SU-DHL-6 (cell line): ENCODE measurements around the gene MAN1B1.
A peak's percentile ranks its signal among the peaks of the same experiment; 100 is the strongest.

ENCODE experiments used
- H2AFZ ChIP-seq: fragments of 200-600 bp; sonication (generic); 2 replicates; pipeline ENCODE4 v1.6.1; 2014; ENCODE audit warnings: low read depth, mild to moderate bottlenecking, moderate library complexity, mixed read lengths, antibody characterized with exemption, low read length; ENCODE audit not compliant: severe bottlenecking
- H3F3A ChIP-seq: fragments of 200-600 bp; shearing (Covaris generic); 2 replicates; pipeline ENCODE4 v1.6.0; 2016; ENCODE audit warnings: antibody characterized with exemption, mild to moderate bottlenecking; ENCODE audit not compliant: insufficient read depth
- H3K27ac ChIP-seq: fragments of 200-600 bp; sonication (generic); 2 replicates; pipeline ENCODE4 v1.5.1; 2016; ENCODE audit warnings: low read depth, mild to moderate bottlenecking, low read length, moderate library complexity, mixed read lengths
- H3K27me3 ChIP-seq: fragments of 200-600 bp; sonication (generic), shearing (Covaris generic); 2 replicates; pipeline ENCODE4 v1.6.0; 2014; ENCODE audit warnings: mild to moderate bottlenecking, low read length
- H3K36me3 ChIP-seq: fragments of 200-600 bp; sonication (generic); 2 replicates; pipeline ENCODE4 v1.6.1; 2014; ENCODE audit warnings: mild to moderate bottlenecking, low read length, mixed read lengths
- H3K4me2 ChIP-seq: fragments of 300-600, 200-600 bp; shearing (Covaris generic), sonication (generic); 2 replicates; pipeline ENCODE4 v1.6.0; 2014; ENCODE audit warnings: low read length, low read depth, mild to moderate bottlenecking; ENCODE audit not compliant: poor library complexity, severe bottlenecking
- H3K4me3 ChIP-seq: fragments of 200-600 bp; sonication (generic); 2 replicates; pipeline ENCODE4 v1.5.1; 2014; ENCODE audit warnings: antibody characterized with exemption, low read length, mild to moderate bottlenecking, mixed read lengths; ENCODE audit not compliant: insufficient read depth, poor library complexity, severe bottlenecking
- H3K79me2 ChIP-seq: fragments of 200-600 bp; sonication (generic); 2 replicates; pipeline ENCODE4 v1.6.1; 2014; ENCODE audit warnings: mild to moderate bottlenecking, low read length, moderate library complexity; ENCODE audit not compliant: insufficient read depth
- H3K9ac ChIP-seq: fragments of 200-600 bp; sonication (generic); 2 replicates; pipeline ENCODE4 v1.7.0; 2014; ENCODE audit warnings: mild to moderate bottlenecking, low read length
- H3K9me2 ChIP-seq: fragments of 200-600 bp; sonication (generic); replicated peaks from 2 replicates; pipeline ENCODE4 v1.6.1; 2014; ENCODE audit warnings: low read length; ENCODE audit not compliant: insufficient read depth
- H3K9me3 ChIP-seq: fragments of 200-600 bp; sonication (generic); 2 replicates; pipeline ENCODE4 v1.6.1; 2014; ENCODE audit warnings: low read length, mixed read lengths; ENCODE audit not compliant: insufficient read depth
- H4K20me1 ChIP-seq: fragments of 200-600 bp; sonication (generic); 2 replicates; pipeline ENCODE4 v1.6.1; 2014; ENCODE audit warnings: low read depth, mild to moderate bottlenecking, antibody characterized with exemption, low read length, moderate library complexity, mixed read lengths
- CTCF ChIP-seq: fragments of 200-600 bp; sonication (generic); IDR thresholded peaks from one replicate; pipeline ENCODE4 v1.5.1; 2017; ENCODE audit warnings: antibody characterized with exemption, mild to moderate bottlenecking, low read length, moderate library complexity; ENCODE audit not compliant: insufficient read depth, poor library complexity, severe bottlenecking
- EZH2phosphoT487 ChIP-seq: fragments of 200-600 bp; sonication (generic), shearing (Covaris generic); conservative IDR thresholded peaks from 2 replicates; pipeline ENCODE4 v1.6.1; 2018; ENCODE audit warnings: mild to moderate bottlenecking, antibody characterized with exemption, low read length, moderate library complexity, mixed read lengths

Gene MAN1B1

DNA sequence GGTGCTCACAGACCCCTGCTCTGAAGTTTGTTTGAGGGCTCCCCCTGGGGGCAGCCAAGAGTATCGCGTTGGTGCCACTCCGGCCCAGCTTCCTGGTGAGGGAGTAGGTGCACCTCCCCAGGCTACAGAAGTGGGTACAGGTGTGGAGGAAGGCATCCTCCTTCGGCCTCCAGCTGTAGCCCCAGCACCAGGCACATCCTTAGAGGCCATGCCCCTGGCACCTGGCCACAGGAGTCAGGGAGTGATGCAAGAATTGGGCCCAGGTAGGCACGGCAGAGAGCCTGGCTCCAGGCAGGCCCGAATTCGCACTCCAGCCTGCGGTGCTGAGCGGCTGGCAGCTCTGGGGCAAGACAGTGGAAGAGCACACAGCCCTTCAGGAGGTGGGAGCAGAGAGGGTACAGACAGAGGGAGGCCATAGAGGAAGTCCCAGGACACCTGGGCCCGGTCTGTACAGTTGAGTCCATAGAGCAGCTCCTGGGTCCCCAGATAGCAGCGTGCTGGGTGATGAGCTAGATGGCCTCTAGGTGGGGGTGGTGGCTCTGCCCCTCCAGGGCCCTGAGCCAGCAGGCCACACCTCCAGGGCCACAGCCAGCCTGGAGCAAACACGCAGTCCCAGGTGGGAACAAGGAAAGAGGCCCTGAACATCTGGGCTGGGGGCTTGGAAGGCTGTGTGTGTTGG lies 18.8 kb upstream of the MAN1B1 start:
- H3K4me2 ChIP-seq, result peak overlapping the region; percentile 79
- H3K9me3 ChIP-seq, result no peaks in the 10 kb centered on the region
- peaks cover 13% of the 10 kb centered on the region for H3F3A ChIP-seq
- H3K27ac ChIP-seq, result peak overlapping the region; percentile 70
- no peak overlapping the region for H3K4me3 ChIP-seq
- H2AFZ ChIP-seq, result no peak overlapping the region
- no peaks in the 10 kb centered on the region for H3K36me3 ChIP-seq
- TF ChIP-seq EZH2phosphoT487 (no peak), CTCF (peak; percentile 52)
- H3K9me2 ChIP-seq, result no peaks in the 10 kb centered on the region
- peak overlapping the region; percentile 80; the same call in 1 of the 2 replicates for H3K9ac ChIP-seq
- no peaks in the 10 kb centered on the region for H4K20me1 ChIP-seq
- peaks cover 12% of the 10 kb centered on the region for H3K79me2 ChIP-seq
- no peaks in the 10 kb centered on the region for H3K27me3 ChIP-seq

DNA sequence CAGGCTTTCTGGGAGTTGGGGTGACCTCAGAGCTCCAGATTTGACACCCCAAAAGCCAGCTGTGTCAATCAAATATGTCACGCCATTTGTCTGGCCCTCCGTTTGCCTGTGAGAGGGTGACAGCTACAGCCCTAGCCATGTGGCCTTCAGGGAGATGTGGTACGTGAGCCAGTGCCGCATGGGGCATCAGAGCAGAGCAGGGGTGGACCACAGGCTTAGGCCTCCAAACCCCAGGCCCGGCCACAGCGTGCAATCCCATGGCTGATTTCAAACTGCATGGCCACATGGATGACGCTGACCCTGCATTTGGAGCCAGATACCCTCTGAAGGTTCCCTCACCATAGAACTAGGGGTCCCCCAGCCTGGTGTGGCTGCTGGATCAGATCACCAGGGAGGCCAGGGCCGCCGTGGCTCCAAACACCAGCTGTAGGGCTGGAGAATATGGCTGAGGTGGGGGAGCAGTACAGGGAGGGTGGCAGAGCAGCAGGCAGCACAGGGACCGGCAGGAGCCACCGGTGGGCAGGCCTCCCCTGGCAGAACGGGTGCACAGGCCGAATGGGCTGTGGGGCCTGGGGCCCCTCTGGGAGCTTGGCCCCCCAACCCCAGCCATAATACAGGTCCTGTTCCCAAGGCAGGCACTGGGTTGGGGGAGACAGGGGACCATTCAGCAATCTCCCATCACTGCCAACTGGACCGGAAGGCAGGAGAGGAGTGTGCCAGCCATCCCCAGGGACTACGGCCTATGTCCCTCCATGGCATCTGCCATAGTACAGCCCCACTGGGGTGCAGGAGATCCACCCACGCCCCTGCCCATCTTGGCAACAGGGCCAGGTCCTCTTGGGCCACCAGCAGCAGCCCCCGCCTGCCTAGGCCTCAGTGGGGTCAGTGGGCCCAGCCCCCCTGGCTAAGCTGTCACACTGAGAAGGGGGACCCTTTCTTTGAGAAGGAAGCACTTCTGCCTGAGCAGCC lies 18.0 kb upstream of the MAN1B1 start:
- H3K4me2 ChIP-seq, result peak overlapping the region; percentile 79
- no peak overlapping the region for H2AFZ ChIP-seq
- H3K9me2 ChIP-seq, result no peaks in the 10 kb centered on the region
- peak overlapping the region; percentile 70 for H3K27ac ChIP-seq
- TF ChIP-seq CTCF (no peak), EZH2phosphoT487 (no peak)
- H3K9me3 ChIP-seq, result no peaks in the 10 kb centered on the region
- H3K27me3 ChIP-seq, result no peaks in the 10 kb centered on the region
- peak overlapping the region; percentile 80 for H3K9ac ChIP-seq
- peaks cover 13% of the 10 kb centered on the region for H3F3A ChIP-seq
- no peaks in the 10 kb centered on the region for H4K20me1 ChIP-seq
- no peaks in the 10 kb centered on the region for H3K36me3 ChIP-seq
- H3K79me2 ChIP-seq, result peaks cover 12% of the 10 kb centered on the region
- peak overlapping the region; percentile 83 for H3K4me3 ChIP-seq

GRCh38 chr9:137069508-137070091 lies 17.2 kb upstream of the MAN1B1 start:
- Histone ChIP-seq H3K4me3 (peak overlapping the region; percentile 83), H3K27me3 (no peaks in the 10 kb centered on the region), H3K9me2 (no peaks in the 10 kb centered on the region), H3K4me2 (peak overlapping the region; percentile 79), H3K9ac (peak overlapping the region; percentile 80), H2AFZ (no peak overlapping the region), H3K9me3 (no peaks in the 10 kb centered on the region), H4K20me1 (no peaks in the 10 kb centered on the region), H3F3A (peaks cover 13% of the 10 kb centered on the region), H3K79me2 (peaks cover 12% of the 10 kb centered on the region), H3K36me3 (no peaks in the 10 kb centered on the region), H3K27ac (peak overlapping the region; percentile 70)
- TF ChIP-seq CTCF, result no peak
- no peak for TF ChIP-seq EZH2phosphoT487
